WTC11 (cell line): ENCODE results near the gene NDUFA11. TPM values are rescaled to one million over a fixed set of nuclear protein-coding genes. Genes with fewer than 3 reads are reported as not detected.

Experiments
- ATAC-seq: fragments of 200-7000 bp; cut with Tn5 transposase; 2 replicates; pipeline ENCODE4 v1.10.0; 2021; ENCODE audit warnings: mild to moderate bottlenecking, moderate library complexity
- CTCF ChIA-PET: fragments of 300-600 bp; sonication (Branson Sonifier 250); formaldehyde crosslinking; loops from one replicate; lab custom pipeline; 2021; ENCODE audit warnings: antibody characterized with exemption; lab: Charles Lee
- POLR2A ChIA-PET: fragments of 350-600 bp; sonication (Branson Sonifier 250); formaldehyde crosslinking; loops from one replicate; lab custom pipeline; 2021; ENCODE audit warnings: antibody characterized with exemption; lab: Charles Lee
- DNase-seq: peaks from one replicate; pipeline ENCODE4 v3.0.0; 2021; ENCODE audit warnings: low spot score
- H3K27ac Mint-ChIP-seq: 2 replicates; pipeline ENCODE4 v1.8.0; 2021; ENCODE audit warnings: mixed read lengths
- H3K27me3 Mint-ChIP-seq: 2 replicates; pipeline ENCODE4 v1.8.0; 2021; ENCODE audit warnings: low read depth, mild to moderate bottlenecking, moderate library complexity, mixed read lengths
- H3K36me3 Mint-ChIP-seq: 2 replicates; pipeline ENCODE4 v1.8.0; 2021; ENCODE audit warnings: mixed read lengths
- H3K4me1 Mint-ChIP-seq: 2 replicates; pipeline ENCODE4 v1.8.0; 2022; ENCODE audit warnings: mixed read lengths
- H3K4me3 Mint-ChIP-seq: 2 replicates; pipeline ENCODE4 v1.8.0; 2021; ENCODE audit warnings: mild to moderate bottlenecking, moderate library complexity, mixed read lengths
- H3K9me3 Mint-ChIP-seq: 2 replicates; pipeline ENCODE4 v1.8.0; 2021; ENCODE audit warnings: mixed read lengths
- AFF4 ChIP-seq: sonication (generic); formaldehyde crosslinking; IDR thresholded peaks from 2 replicates; pipeline ENCODE4 v1.8.1; 2023; ENCODE audit warnings: mild to moderate bottlenecking, missing genetic modification reagents, borderline replicate concordance
- E2F4 ChIP-seq: sonication (generic); formaldehyde crosslinking; IDR thresholded peaks from 2 replicates; pipeline ENCODE4 v1.8.1; 2022; ENCODE audit warnings: low read depth, mild to moderate bottlenecking, moderate library complexity, missing genetic modification reagents, borderline replicate concordance
- ELF4 ChIP-seq: sonication (generic); formaldehyde crosslinking; IDR thresholded peaks from 2 replicates; pipeline ENCODE4 v1.8.1; 2022; ENCODE audit warnings: low read depth, mild to moderate bottlenecking, moderate library complexity, missing genetic modification reagents
- ESRRA ChIP-seq: sonication (generic); formaldehyde crosslinking; IDR thresholded peaks from 2 replicates; pipeline ENCODE4 v1.8.1; 2022; ENCODE audit warnings: mild to moderate bottlenecking, missing genetic modification reagents, borderline replicate concordance
- ETV6 ChIP-seq: sonication (generic); formaldehyde crosslinking; IDR thresholded peaks from 2 replicates; pipeline ENCODE4 v1.8.1; 2022; ENCODE audit warnings: mild to moderate bottlenecking, missing genetic modification reagents
- FOXP1 ChIP-seq: sonication (generic); formaldehyde crosslinking; IDR thresholded peaks from 2 replicates; pipeline ENCODE4 v1.8.0; 2022; ENCODE audit warnings: missing genetic modification reagents, mild to moderate bottlenecking, moderate library complexity, borderline replicate concordance
- GTF2I ChIP-seq: fragments of 250-450 bp; sonication (Bioruptor Pico); conservative IDR thresholded peaks from 2 replicates; pipeline ENCODE4 v1.4.0; 2021; ENCODE audit warnings: mild to moderate bottlenecking
- MAX ChIP-seq: sonication (generic); formaldehyde crosslinking; IDR thresholded peaks from 2 replicates; pipeline ENCODE4 v1.8.0; 2022; ENCODE audit warnings: mild to moderate bottlenecking, missing genetic modification reagents
- NR1H2 ChIP-seq: sonication (generic); formaldehyde crosslinking; IDR thresholded peaks from 2 replicates; pipeline ENCODE4 v1.9.0; 2021; ENCODE audit warnings: mild to moderate bottlenecking, moderate library complexity, missing genetic modification reagents
- PRRX2 ChIP-seq: fragments of 250-450 bp; sonication (Bioruptor Pico); IDR thresholded peaks from 2 replicates; pipeline ENCODE4 v1.8.0; 2021; ENCODE audit warnings: mild to moderate bottlenecking
- TCF7 ChIP-seq: sonication (generic); formaldehyde crosslinking; IDR thresholded peaks from 2 replicates; pipeline ENCODE4 v1.8.0; 2022; ENCODE audit warnings: mild to moderate bottlenecking, low read depth, missing genetic modification reagents, moderate library complexity
- ZBTB43 ChIP-seq: sonication (generic); formaldehyde crosslinking; IDR thresholded peaks from 2 replicates; pipeline ENCODE4 v1.8.1; 2023; ENCODE audit warnings: mild to moderate bottlenecking, missing genetic modification reagents
- ZMAT4 ChIP-seq: fragments of 250-450 bp; sonication (Bioruptor Pico); IDR thresholded peaks from 2 replicates; pipeline ENCODE4 v1.9.0; 2021; ENCODE audit warnings: mild to moderate bottlenecking
- ZNF317 ChIP-seq: sonication (generic); formaldehyde crosslinking; IDR thresholded peaks from 2 replicates; pipeline ENCODE4 v1.8.1; 2023; ENCODE audit warnings: low read depth, mild to moderate bottlenecking, moderate library complexity, missing genetic modification reagents, borderline replicate concordance
- ZNF416 ChIP-seq: fragments of 250-450 bp; sonication (Bioruptor Pico); IDR thresholded peaks from 2 replicates; pipeline ENCODE4 v1.9.0; 2021; ENCODE audit warnings: mild to moderate bottlenecking, inconsistent platforms
- total RNA-seq: library from RNA; stranded (reverse); gene quantifications from 3 replicates; pipeline ENCODE4 v1.2.3, GENCODE V29; 2021
- TF ChIP-seq, protein P1 (sequence below): fragments of 250-450 bp; sonication (Bioruptor Pico); conservative IDR thresholded peaks from 2 replicates; pipeline ENCODE4 v1.9.0; 2021; ENCODE audit warnings: mild to moderate bottlenecking
- TF ChIP-seq, protein P2 (sequence below): sonication (generic); formaldehyde crosslinking; conservative IDR thresholded peaks from 2 replicates; pipeline ENCODE4 v1.8.1; 2022; ENCODE audit warnings: mild to moderate bottlenecking, missing genetic modification reagents

The NDUFA11 gene
- total RNA-seq, 1 experiment from 2014 or later = 261 TPM

- H3K9me3 Mint-ChIP-seq = no peaks in the 10 kb centered on the region
- no peak overlapping the region for H3K27ac Mint-ChIP-seq
- H3K4me3 Mint-ChIP-seq = no peak overlapping the region
- DNase-seq = no peak
- CTCF ChIA-PET = interaction anchor here (1.0 to 4.5 kb wide), 4 partner anchors 53 to 87 kb away, joined by 4 to 66 read pairs (median 5); partner anchors contain the start of gene NRTN
- H3K27me3 Mint-ChIP-seq = peaks cover 25% of the 10 kb centered on the region
- 0 out of 2 replicates have a peak, but pooled peaks cover 3% of the 10 kb centered on the region for H3K4me1 Mint-ChIP-seq
- TF ChIP-seq, protein P1, sequence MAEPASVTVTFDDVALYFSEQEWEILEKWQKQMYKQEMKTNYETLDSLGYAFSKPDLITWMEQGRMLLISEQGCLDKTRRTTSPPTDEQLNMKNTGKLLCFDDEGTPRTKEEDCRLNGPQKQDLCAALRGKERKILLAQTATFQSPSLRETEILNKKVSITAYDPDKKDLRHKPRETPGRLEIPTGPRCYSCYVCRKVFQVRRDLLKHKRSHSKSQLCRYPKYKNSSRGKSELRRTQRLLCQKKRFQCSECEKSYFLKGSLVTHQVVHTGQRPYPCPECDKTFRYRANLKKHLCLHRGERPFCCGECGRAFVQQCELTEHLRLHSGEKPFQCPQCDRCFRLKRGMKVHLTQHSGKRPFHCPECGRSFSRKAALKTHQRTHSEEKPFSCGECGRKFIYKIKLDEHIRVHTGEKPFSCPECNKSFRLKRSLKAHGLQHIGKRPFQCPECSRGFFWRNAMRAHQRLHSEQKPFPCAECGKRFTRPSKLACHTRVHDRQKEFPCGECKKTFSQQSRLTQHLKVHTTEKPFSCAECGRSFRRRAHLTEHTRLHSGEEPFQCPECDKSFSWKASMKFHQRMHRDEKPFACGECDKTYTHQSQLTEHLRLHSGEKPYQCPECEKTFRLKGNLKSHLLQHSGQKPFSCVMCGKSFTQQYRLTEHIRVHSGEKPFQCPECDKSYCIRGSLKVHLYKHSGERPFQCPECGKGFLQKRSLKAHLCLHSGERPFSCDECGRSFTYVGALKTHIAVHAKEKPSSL (CRISPR knock-in tag) = no peak
- TF ChIP-seq ZMAT4 (CRISPR knock-in tag) (no peak), NR1H2 (no peak), E2F4 (CRISPR knock-in tag) (no peak), FOXP1 (CRISPR knock-in tag) (no peak), GTF2I (CRISPR knock-in tag) (no peak), PRRX2 (no peak), ELF4 (CRISPR knock-in tag) (no peak), ESRRA (no peak), ZNF416 (CRISPR knock-in tag) (no peak), ZBTB43 (CRISPR knock-in tag) (no peak), ETV6 (CRISPR knock-in tag) (no peak)
- TF ChIP-seq, protein P2, sequence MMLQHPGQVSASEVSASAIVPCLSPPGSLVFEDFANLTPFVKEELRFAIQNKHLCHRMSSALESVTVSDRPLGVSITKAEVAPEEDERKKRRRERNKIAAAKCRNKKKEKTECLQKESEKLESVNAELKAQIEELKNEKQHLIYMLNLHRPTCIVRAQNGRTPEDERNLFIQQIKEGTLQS (CRISPR knock-in tag) = no peak
- TF ChIP-seq, all 79 proteins: peak for 0
- H3K36me3 Mint-ChIP-seq = no peaks in the 10 kb centered on the region; the same call in 1 of the 2 replicates
- POLR2A ChIA-PET = interaction anchor here (0.6 kb wide), 1 partner anchor 227 kb away, joined by 3 read pairs; no protein-coding TSS in a partner anchor
- no peak; the same call in 1 of the 2 replicates for ATAC-seq
Observed at GRCh38 chr19:5891572-5891937, 12.0 kb downstream of the NDUFA11 start.

- Mint-ChIP-seq H3K36me3 (no peaks in the 10 kb centered on the region), H3K4me1 (0 out of 2 replicates have a peak, but pooled peaks cover 3% of the 10 kb centered on the region), H3K27me3 (peaks cover 30% of the 10 kb centered on the region), H3K4me3 (no peak overlapping the region), H3K27ac (no peak overlapping the region), H3K9me3 (no peaks in the 10 kb centered on the region)
- ChIA-PET POLR2A (no interaction called here), CTCF (interaction anchor here (0.5 to 4.5 kb wide), 5 partner anchors 13 to 86 kb away, joined by 3 to 66 read pairs (median 4); partner anchors contain the start of genes NDUFA11 and NRTN)
- ATAC-seq = no peak
- TF ChIP-seq ZNF317 (CRISPR knock-in tag) (no peak), TCF7 (CRISPR knock-in tag) (no peak), AFF4 (CRISPR knock-in tag) (no peak), ETV6 (CRISPR knock-in tag) (no peak), MAX (CRISPR knock-in tag) (no peak)
- no peak for DNase-seq
Observed at GRCh38 chr19:5890099-5890498, 13.5 kb downstream of the NDUFA11 start.
